Breast epithelium (tissue), 3 donors: ENCODE data around the gene CAPN15.

Source experiments
- POLR2A ChIP-seq: fragments of 450-650 bp; IDR thresholded peaks from one replicate; pipeline ENCODE4 v1.6.1; 2016; ENCODE audit warnings: antibody characterized with exemption, mild to moderate bottlenecking, moderate library complexity
- POLR2AphosphoS5 ChIP-seq, 3 donors: sonication (generic); formaldehyde crosslinking; IDR thresholded peaks; one replicate each; pipeline ENCODE4 v1.6.1; 2017; ENCODE audit warnings: antibody characterized with exemption in 3 of 3
- TF ChIP-seq, protein P1 (sequence below), 3 donors: fragments of 450-650 bp; IDR thresholded peaks; one replicate each; pipeline ENCODE4 v1.5.1; 2016 to 2017; ENCODE audit warnings: antibody characterized with exemption in 3 of 3, mild to moderate bottlenecking in 3 of 3, moderate library complexity in 3 of 3

DNA sequence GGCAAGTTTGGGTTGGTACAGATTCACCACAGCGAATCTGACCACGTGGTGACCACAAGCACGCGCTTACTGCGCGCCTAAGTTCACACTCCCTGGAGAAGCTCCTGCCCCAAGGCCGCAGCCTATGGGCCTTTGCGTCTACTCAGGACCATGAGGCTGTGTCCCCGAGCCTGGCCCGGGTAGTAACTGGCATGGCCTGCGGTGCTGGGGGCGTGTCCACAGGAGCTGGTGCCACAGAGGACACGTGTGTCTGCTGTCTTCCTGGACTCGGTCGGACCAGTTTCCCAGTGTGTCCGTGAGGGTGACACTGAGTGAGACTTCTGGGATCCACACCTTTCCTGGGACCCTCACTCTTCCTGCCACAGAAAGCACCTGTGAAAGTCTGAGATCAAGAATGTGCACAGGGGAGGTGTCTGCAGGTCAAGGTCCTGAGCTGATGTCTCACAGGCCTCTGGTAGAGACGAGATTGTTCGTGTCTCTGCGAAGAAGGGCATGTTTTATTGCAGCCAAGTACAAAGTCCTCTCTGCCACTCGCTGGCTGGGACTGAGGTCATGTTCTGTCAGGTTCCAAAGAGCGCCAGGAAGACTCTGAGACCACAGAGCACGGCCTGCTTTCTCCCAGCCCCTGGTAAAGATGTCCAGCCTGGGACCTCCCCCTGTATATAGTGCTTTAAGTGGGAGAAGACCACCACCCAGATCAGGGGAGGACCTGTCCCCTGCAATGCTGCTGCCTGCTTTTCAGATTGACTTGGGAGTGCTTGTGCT, 25.2 kb upstream of the CAPN15 start:
- TF ChIP-seq, protein P1, sequence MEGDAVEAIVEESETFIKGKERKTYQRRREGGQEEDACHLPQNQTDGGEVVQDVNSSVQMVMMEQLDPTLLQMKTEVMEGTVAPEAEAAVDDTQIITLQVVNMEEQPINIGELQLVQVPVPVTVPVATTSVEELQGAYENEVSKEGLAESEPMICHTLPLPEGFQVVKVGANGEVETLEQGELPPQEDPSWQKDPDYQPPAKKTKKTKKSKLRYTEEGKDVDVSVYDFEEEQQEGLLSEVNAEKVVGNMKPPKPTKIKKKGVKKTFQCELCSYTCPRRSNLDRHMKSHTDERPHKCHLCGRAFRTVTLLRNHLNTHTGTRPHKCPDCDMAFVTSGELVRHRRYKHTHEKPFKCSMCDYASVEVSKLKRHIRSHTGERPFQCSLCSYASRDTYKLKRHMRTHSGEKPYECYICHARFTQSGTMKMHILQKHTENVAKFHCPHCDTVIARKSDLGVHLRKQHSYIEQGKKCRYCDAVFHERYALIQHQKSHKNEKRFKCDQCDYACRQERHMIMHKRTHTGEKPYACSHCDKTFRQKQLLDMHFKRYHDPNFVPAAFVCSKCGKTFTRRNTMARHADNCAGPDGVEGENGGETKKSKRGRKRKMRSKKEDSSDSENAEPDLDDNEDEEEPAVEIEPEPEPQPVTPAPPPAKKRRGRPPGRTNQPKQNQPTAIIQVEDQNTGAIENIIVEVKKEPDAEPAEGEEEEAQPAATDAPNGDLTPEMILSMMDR (IDR thresholded peaks at IDR 0.05): no peak
- no peak for TF ChIP-seq POLR2A
- TF ChIP-seq POLR2AphosphoS5 (IDR thresholded peaks at IDR 0.05): no peak
